NCI-H526 treated with DMSO at 0.1 percent for 48 hours (cell line): Measurements from ENCODE around the gene GFOD2.

Source experiments
- DNase-seq: peaks from one replicate; lab custom pipeline; 2025; lab: John Stamatoyannopoulos, UW

The GFOD2 gene

DNA sequence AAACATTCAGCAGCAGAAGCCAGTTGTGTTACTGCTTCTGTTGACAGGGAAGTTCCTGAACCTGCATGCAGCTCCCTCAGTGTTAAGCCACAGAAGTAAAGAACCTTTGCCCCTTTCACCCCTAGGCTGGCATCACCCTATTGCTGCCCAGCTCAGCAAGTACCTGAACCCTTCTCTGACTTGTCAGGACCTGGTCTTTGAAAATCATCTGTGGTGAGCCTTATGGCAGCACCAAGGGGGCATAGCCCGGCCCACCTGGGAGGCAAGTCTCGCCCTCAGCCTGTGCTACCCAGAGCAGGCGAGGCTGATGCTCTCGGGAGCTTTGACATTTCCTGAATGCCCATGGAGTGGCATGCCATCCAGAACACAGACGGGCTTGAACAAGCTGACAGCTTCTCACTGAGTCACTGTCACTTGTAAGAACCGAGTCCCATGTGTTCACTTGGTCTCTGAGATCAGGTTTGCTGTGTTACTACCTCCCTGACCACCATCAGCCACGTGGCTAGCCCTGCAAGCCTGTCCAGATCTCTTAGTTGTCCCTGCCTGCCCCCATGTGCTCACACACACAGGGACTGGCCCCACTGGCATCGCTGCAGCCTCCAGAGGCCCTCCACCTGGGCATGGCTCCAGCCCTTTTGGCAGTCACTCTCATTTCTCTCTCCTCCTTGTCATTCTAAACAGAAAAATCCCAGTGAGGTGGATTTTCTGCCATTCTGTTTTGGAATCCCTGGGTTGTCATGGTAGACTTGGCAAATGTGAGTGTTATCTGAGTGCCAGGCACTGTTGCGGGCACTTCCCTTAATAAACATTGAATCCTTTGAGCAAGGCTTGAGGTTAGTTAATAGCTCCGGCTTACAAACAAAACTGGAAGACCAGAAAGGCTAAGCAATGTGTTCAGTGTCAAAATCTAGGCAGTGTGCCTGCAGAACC lies 77.1 kb downstream of the GFOD2 start:
- no peak for DNase-seq

DNA sequence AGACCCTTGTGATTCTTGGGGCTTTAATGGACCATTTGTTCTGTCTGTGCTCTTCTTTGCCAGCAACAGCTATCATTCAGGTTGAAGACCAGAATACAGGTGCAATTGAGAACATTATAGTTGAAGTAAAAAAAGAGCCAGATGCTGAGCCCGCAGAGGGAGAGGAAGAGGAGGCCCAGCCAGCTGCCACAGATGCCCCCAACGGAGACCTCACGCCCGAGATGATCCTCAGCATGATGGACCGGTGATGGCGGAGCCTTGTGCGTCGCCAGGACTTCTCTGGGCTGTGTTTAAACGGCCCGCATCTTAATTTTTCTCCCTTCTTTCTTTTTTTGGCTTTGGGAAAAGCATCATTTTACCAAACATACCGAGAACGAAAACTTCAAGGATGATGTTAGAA lies 81.5 kb downstream of the GFOD2 start:
- DNase-seq: no peak

DNA sequence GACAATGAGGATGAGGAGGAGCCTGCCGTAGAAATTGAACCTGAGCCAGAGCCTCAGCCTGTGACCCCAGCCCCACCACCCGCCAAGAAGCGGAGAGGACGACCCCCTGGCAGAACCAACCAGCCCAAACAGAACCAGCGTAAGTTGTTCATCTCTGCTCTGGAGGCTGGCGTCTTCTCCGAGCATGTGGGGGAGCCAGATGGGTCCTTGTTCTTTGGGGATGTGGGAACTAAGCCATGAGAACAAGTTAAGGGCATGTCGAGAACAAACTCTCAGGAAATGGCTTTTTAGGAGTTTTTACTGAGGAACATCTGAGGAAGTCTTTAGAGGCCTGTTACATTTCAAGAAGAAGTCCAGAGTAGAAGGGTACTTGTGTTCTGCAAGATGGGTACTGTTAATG lies 82.4 kb downstream of the GFOD2 start:
- no peak for DNase-seq

DNA sequence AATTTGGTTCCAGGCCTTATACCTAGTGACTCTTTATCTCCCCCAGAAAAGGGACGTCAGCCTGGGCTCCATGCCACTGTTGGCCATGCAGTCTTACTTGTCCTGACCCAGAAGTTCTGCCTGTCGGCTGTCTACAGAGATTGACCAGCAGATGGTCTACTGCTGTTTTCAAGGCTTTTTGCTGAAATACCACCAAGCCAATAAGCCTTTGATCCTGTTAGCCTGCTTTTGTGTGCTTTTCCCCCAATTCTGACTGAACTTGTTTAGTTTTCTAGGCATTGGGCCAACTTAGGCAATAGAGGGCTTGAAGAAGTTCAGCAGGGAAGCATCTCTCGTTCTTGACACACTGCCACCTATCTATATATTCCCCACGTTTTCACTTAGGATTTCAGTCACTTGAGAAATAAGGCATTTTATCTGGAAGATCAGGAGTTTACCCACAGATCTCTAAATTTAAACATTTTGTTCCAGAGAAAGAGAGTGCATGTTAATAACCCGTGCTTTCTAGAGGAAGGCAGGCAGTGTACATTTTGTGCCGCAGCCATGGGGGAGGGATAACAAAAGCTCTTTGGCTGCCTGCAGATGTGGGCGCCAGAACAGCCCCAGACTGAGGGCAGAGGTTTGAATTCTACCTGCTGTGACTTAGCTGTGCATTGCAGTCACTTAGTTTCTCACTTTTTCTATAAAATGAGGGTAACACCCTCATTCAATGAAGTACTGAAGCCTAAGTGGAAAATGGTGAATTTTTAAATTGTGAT lies 86.5 kb downstream of the GFOD2 start:
- DNase-seq: no peak

DNA sequence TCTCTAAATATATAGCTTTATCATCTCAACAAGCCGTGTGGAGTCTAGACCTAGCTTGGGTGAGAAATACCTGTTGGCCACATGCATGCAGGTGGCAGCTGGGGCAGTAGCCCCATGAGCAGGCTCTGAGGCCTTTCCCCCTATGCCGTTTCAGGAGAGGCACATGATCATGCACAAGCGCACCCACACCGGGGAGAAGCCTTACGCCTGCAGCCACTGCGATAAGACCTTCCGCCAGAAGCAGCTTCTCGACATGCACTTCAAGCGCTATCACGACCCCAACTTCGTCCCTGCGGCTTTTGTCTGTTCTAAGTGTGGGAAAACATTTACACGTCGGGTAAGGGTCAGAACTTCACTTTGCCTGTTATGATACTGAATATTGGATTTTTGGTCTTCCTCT lies 90.9 kb downstream of the GFOD2 start:
- no peak for DNase-seq
